ENCODE data around the gene FAM234A. TPM values are rescaled to one million over a fixed set of nuclear protein-coding genes. Genes with fewer than 3 reads are reported as not detected.

The FAM234A gene
- polyA plus RNA-seq, 1 experiment = 75.5 TPM

DNA sequence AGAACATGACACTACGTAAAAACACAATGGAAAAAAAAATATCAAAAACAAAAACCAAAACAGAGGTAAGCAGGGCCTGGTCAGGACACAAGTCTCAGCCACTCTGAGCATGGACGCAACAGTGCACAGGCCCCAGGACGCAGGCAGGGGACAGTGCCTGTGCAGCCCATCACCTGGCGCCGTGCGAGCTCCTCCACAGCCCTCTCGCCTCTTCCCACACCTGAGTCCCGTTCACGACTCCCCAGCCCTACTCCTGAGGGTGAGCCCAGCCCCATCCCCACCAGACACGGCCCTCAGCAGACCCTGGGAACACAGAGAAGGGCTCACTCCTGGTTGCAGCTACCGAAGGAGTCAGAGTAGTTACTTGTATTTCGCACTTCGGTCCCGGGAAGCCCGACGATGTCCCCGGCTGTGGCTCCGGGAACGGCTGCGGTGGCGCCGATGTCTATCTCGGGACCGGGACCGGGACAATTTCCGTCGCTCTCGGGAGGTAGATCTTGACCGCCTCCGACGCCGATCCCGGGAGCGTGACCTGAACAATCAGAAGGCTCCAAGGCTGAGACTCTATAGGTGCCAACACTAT lies 44.9 kb upstream of the FAM234A start:
- CTCF ChIA-PET = interaction anchor here (1.5 kb wide), 1 partner anchor 83 kb away, joined by 4 read pairs; no protein-coding TSS in a partner anchor
- TF ChIP-seq, protein P1, sequence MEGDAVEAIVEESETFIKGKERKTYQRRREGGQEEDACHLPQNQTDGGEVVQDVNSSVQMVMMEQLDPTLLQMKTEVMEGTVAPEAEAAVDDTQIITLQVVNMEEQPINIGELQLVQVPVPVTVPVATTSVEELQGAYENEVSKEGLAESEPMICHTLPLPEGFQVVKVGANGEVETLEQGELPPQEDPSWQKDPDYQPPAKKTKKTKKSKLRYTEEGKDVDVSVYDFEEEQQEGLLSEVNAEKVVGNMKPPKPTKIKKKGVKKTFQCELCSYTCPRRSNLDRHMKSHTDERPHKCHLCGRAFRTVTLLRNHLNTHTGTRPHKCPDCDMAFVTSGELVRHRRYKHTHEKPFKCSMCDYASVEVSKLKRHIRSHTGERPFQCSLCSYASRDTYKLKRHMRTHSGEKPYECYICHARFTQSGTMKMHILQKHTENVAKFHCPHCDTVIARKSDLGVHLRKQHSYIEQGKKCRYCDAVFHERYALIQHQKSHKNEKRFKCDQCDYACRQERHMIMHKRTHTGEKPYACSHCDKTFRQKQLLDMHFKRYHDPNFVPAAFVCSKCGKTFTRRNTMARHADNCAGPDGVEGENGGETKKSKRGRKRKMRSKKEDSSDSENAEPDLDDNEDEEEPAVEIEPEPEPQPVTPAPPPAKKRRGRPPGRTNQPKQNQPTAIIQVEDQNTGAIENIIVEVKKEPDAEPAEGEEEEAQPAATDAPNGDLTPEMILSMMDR (IDR thresholded peaks at IDR 0.05; ENCODE audit: insufficient read depth, low read depth, low read length) = no peak
- H3K36me3 ChIP-seq (ENCODE audit: control insufficient read depth, insufficient read depth, low read length) = peaks cover 39% of the 10 kb centered on the region
- DNase-seq (ENCODE audit: low read depth) = no peak
- H3K4me3 ChIP-seq (ENCODE audit: low read depth, low read length) = no peak overlapping the region
- no peaks in the 10 kb centered on the region for H3K27me3 ChIP-seq (ENCODE audit: control insufficient read depth, insufficient read depth, low read length)
- POLR2A ChIA-PET = no interaction called here

DNA sequence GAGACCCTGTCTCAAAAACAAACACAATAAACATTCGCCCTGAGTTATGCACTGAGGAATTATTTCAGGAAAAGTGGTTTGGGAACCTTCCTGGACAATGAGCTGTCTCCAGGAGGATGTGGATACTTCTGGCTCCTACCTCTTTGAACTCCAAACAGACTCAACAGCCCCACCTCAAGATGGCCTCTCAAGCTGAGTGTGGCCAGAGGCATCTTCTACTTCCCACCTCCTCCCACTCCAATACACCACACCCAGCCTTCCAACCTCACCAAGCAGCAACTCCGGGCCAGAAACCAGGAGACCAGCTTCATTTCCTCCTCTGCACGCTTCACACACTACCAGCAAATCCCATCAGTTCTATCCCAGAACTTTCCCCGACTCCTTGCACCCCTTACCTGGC lies 42.8 kb upstream of the FAM234A start:
- no peaks in the 10 kb centered on the region for H3K27me3 ChIP-seq (ENCODE audit: control insufficient read depth, insufficient read depth, low read length)
- TF ChIP-seq, protein P1 (IDR thresholded peaks at IDR 0.05; ENCODE audit: insufficient read depth, low read depth, low read length) = no peak
- POLR2A ChIA-PET = no interaction called here
- no peak for DNase-seq (ENCODE audit: low read depth)
- no peak overlapping the region for H3K4me3 ChIP-seq (ENCODE audit: low read depth, low read length)
- peaks cover 50% of the 10 kb centered on the region for H3K36me3 ChIP-seq (ENCODE audit: control insufficient read depth, insufficient read depth, low read length)
- CTCF ChIA-PET = interaction anchor here (1.2 to 2.6 kb wide), 4 partner anchors 10 to 170 kb away, joined by 3 to 7 read pairs (median 4); no protein-coding TSS in a partner anchor

DNA sequence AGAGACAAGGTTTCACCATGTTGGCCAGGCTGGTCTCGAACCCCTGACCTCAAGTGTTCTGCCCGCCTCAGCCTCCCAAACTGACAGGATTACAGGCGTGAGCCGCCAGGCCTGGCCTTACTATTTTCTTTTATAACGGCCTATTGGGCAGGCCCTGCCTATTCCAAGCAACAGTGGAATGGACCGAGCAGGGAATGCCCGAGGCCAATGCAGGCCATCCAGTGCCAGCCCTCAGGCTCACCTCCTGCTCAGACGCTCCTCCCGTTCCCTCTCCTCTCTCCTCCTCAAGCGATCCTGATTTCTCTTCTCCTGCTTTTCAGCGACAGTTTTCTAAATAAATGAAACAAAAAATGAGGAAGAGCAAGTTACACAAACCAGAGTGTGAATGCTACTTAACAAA lies 41.9 kb upstream of the FAM234A start:
- TF ChIP-seq, protein P1 (IDR thresholded peaks at IDR 0.05; ENCODE audit: insufficient read depth, low read depth, low read length) = no peak
- H3K4me3 ChIP-seq (ENCODE audit: low read depth, low read length) = no peak overlapping the region
- H3K27me3 ChIP-seq (ENCODE audit: control insufficient read depth, insufficient read depth, low read length) = no peaks in the 10 kb centered on the region
- no peak for DNase-seq (ENCODE audit: low read depth)
- CTCF ChIA-PET = interaction anchor here (1.2 to 2.6 kb wide), 3 partner anchors 11 to 127 kb away, joined by 3 to 7 read pairs (median 6); no protein-coding TSS in a partner anchor
- POLR2A ChIA-PET = no interaction called here
- H3K36me3 ChIP-seq (ENCODE audit: control insufficient read depth, insufficient read depth, low read length) = peaks cover 50% of the 10 kb centered on the region

DNA sequence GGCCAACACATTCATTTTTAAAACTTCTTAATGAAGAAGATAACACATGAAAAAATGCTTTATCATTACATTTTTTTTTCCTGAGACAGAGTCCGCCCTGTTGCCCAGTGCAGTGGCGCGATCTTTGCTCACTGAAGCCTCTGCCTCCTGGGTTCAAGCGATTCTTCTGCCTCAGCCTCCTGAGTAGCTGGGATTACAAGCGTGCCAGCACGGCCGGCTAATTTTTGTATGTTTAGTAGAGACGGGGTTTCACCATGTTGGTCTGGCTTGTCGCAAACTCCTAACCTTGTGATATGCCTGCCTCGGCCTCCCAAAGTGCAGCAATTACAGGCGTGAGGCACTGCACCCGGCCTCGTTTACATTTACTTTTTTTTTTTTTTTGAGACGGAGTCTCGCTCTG lies 41.2 kb upstream of the FAM234A start:
- Histone ChIP-seq H3K27me3 (ENCODE audit: control insufficient read depth, insufficient read depth, low read length) (no peaks in the 10 kb centered on the region), H3K36me3 (ENCODE audit: control insufficient read depth, insufficient read depth, low read length) (peaks cover 51% of the 10 kb centered on the region), H3K4me3 (ENCODE audit: low read depth, low read length) (no peak overlapping the region)
- TF ChIP-seq, protein P1 (IDR thresholded peaks at IDR 0.05; ENCODE audit: insufficient read depth, low read depth, low read length) = no peak
- CTCF ChIA-PET = interaction anchor here (1.3 to 2.6 kb wide), 2 partner anchors 86 to 128 kb away, joined by 3 to 6 read pairs; no protein-coding TSS in a partner anchor
- POLR2A ChIA-PET = no interaction called here
- no peak for DNase-seq (ENCODE audit: low read depth)

DNA sequence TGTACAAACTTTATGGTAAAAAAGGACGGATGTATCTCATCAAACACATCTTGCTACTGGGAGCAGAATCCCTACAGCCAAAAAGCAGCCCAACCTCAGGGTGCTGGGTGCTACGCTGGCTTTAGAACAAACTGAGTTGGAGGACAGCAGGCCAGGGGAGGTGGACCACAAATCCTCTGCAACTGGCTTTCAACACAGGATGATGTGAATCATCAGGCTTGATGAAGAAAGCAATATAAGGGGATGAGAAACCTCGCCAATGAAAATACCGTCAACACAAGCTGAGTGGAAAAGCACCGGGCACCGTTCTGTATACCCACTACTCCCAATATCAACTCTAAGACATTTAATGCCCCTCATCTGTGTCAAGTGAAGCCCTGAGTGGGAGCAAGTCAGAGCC lies 40.1 kb upstream of the FAM234A start:
- TF ChIP-seq, protein P1 (IDR thresholded peaks at IDR 0.05; ENCODE audit: insufficient read depth, low read depth, low read length) = no peak
- Histone ChIP-seq H3K36me3 (ENCODE audit: control insufficient read depth, insufficient read depth, low read length) (peaks cover 43% of the 10 kb centered on the region), H3K4me3 (ENCODE audit: low read depth, low read length) (no peak overlapping the region), H3K27me3 (ENCODE audit: control insufficient read depth, insufficient read depth, low read length) (no peaks in the 10 kb centered on the region)
- POLR2A ChIA-PET = no interaction called here
- DNase-seq (ENCODE audit: low read depth) = no peak
- CTCF ChIA-PET = interaction anchor here (1.3 kb wide), 1 partner anchor 87 kb away, joined by 5 read pairs; no protein-coding TSS in a partner anchor

Measured in BJ (cell line).